ENCODE results near the gene MYO1G. TPM values are rescaled to one million over a fixed set of nuclear protein-coding genes. Genes with fewer than 3 reads are reported as not detected.
"Not testable (repeated sequence)": the region's sequence is repeated elsewhere in the genome, so short reads cannot be mapped to it uniquely, and the experiment has no call there.

MYO1G gene
- total and polyA plus RNA-seq, 9 donors = 0.48 to 2.4 (median 1.0) TPM

GRCh38 chr7:45026984-45027773 lies 48.4 kb upstream of the MYO1G start:
- no peaks in the 10 kb centered on the region for H3K9me3 ChIP-seq
- H3K4me1 ChIP-seq (ENCODE audit: insufficient read depth) = no peaks in the 10 kb centered on the region
- no peaks in the 10 kb centered on the region for H3K36me3 ChIP-seq
- no peaks in the 10 kb centered on the region for H3K27me3 ChIP-seq
- no peak for TF ChIP-seq EP300 (IDR thresholded peaks at IDR 0.05)
- no peak for TF ChIP-seq CTCF (IDR thresholded peaks at IDR 0.05)
- TF ChIP-seq POLR2A (IDR thresholded peaks at IDR 0.05) = no peak
- no peak overlapping the region for H3K27ac ChIP-seq
- no peak for DNase-seq
- 71 to 84% (median 77%) methylated on average over 10 of the region's 10 CpGs for WGBS, 3 donors
- H3K4me3 ChIP-seq = no peak overlapping the region
- intact Hi-C loops (cut with DNase I) = no loop called here

- no peak for DNase-seq
- no peaks in the 10 kb centered on the region for H3K9me3 ChIP-seq
- no peaks in the 10 kb centered on the region for H3K4me1 ChIP-seq (ENCODE audit: insufficient read depth)
- intact Hi-C loops (cut with DNase I) = no loop called here
- WGBS, 3 donors = 93 to 98% (median 97%) methylated on average over 1 of the region's 1 CpG
- no peaks in the 10 kb centered on the region for H3K36me3 ChIP-seq
- TF ChIP-seq EP300 (IDR thresholded peaks at IDR 0.05) (no peak), POLR2A (IDR thresholded peaks at IDR 0.05) (no peak), CTCF (IDR thresholded peaks at IDR 0.05) (no peak)
- H3K27me3 ChIP-seq = no peaks in the 10 kb centered on the region
- no peak overlapping the region for H3K4me3 ChIP-seq
- no peak overlapping the region for H3K27ac ChIP-seq
These were observed 47.2 kb upstream of the MYO1G start for GRCh38 chr7:45026013-45026412.

GRCh38 chr7:45025473-45025872 lies 46.7 kb upstream of the MYO1G start:
- H3K36me3 ChIP-seq; H3K4me3 ChIP-seq; DNase-seq; H3K27me3 ChIP-seq; intact Hi-C loops (cut with DNase I); H3K9me3 ChIP-seq; H3K4me1 ChIP-seq (ENCODE audit: insufficient read depth); H3K27ac ChIP-seq: not testable (repeated sequence)
- 92 to 95% (median 94%) methylated on average over 12 of the region's 12 CpGs for WGBS, 3 donors

- WGBS, 3 donors = 96 to 100% (median 98%) methylated on average over 2 of the region's 2 CpGs
- no peak for TF ChIP-seq CTCF (IDR thresholded peaks at IDR 0.05)
- no peak for TF ChIP-seq POLR2A (IDR thresholded peaks at IDR 0.05)
- no peak for TF ChIP-seq EP300 (IDR thresholded peaks at IDR 0.05)
- intact Hi-C loops (cut with DNase I) = no loop called here
These were observed 45.4 kb upstream of the MYO1G start for GRCh38 chr7:45024126-45024744.

More at GRCh38 chr7:45024126-45024744, 45.4 kb upstream of the MYO1G start:
- Histone ChIP-seq H3K27me3 (no peaks in the 10 kb centered on the region), H3K36me3 (no peaks in the 10 kb centered on the region), H3K9me3 (no peaks in the 10 kb centered on the region), H3K4me3 (no peak overlapping the region), H3K4me1 (ENCODE audit: insufficient read depth) (no peaks in the 10 kb centered on the region), H3K27ac (no peak overlapping the region)
- DNase-seq = no peak

All from ovary (tissue), 9 donors.